Stimulated activated CD4-positive, alpha-beta T cell treated with anti-CD3 and anti-CD28 coated beads, Interleukin-1b, Interleukin-23, amount 100 ng/mL, for 24 hours (primary cell): Measurements from ENCODE around the gene DMRTC1B.
"Not testable (repeated sequence)": the region's sequence is repeated elsewhere in the genome, so short reads cannot be mapped to it uniquely, and the experiment has no call there.

Experiments
- DNase-seq, 4 experiments: peaks; one replicate each; pipeline ENCODE4 v3.0.0-alpha.2; 2020; ENCODE audit warnings: low read depth in 4 of 4, low spot score in 1 of 4

Gene DMRTC1B

GRCh38 chrX:72776653-72777466 is at the start of gene DMRTC1B:
TSS of gene DMRTC1B (plus strand) at chrX:72776890. CDS start at chrX:72845136, 68,246 bp downstream.
- DNase-seq: not testable (repeated sequence)

DNA sequence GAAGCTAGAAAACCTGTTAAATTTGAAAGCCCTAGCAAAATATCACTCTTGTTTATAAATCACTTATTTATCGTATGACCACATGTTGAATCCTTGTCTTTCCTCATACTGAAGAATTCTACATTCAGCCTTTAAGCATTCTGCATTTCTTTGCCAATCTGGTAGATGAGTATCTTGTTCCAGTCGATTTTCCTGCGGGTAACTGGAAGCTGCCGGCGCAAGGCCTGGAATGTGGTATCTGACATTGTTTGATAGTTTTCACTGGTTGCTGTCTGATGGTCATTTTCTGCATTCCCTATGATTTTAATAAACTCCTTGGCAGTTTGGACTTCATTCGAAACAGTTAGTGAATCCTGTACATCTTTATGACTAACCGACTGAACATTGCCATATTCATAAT is 48.8 kb upstream of the DMRTC1B start:
- DNase-seq: no peak

- not testable (repeated sequence) for DNase-seq
Measured at GRCh38 chrX:72733636-72734035, 43.1 kb upstream of the DMRTC1B start.

- no peak for DNase-seq
Measured at GRCh38 chrX:72735561-72735960, 41.1 kb upstream of the DMRTC1B start.

DNA sequence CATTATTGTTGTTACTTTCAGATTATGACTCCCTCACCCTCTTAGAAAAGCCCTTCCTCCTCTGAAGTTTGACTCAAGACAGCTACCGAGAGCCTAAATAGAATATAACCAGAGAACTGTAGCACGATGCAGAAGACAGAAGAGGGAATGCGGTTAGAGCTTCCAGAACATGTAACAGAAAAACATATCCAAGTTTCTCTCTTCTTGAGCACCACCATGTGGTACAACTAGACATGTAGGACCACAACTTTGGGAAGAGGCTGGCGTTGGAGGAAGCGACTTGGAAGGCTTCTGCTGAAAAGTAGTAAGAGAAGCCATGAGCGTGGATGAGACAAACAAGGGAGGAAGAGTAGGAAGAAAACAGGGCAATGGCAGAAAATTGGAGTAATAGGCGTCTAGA is 31.1 kb upstream of the DMRTC1B start:
- DNase-seq: not testable (repeated sequence)

GRCh38 chrX:72748545-72748944 is 28.1 kb upstream of the DMRTC1B start:
- not testable (repeated sequence) for DNase-seq

DNA sequence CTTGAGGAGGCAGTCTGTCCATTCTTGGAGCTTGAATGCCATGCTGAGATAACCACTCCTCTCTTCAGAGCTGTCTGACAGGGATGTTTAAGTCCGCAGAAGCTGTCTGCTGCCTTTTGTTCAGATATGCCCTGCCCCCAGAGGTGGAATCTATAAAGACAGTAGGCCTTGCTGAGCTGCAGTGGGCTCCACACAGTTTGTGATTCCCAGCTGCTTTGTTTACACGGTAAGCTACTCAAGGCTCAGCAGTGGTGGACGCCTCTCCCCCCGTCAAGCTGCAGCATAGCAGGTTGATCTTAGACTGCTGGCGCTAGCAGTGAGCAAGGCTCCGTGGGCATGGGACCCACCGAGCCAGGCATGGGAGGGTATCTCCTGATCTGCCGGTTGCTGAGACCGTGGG is 16.2 kb upstream of the DMRTC1B start:
- not testable (repeated sequence) for DNase-seq

- DNase-seq: not testable (repeated sequence)
Measured at GRCh38 chrX:72777467-72777790, 739 bp downstream of the DMRTC1B start.

DNA sequence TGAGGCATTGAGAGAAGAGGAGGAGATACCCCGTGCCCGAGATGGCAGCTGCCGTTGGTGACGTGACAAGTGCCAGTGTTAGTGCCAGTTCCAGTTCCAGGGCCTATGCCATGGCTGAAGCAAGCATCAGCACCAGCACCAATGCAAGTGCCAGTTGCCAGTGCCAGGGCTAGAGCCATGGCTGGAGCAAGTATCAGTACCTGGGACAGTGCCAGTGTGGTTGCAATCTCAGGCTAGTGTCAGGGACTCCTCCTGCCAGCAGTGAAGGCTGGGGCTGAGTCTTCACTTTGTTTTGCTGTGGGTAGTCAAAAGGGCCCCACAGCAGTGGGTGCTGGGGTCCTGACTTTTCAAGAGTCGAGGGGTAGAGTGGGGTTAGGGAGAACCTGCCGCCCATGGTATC is 1.5 kb downstream of the DMRTC1B start:
- not testable (repeated sequence) for DNase-seq

- DNase-seq: not testable (repeated sequence)
Measured at GRCh38 chrX:72782560-72782959, 5.9 kb downstream of the DMRTC1B start, which contains the start of gene FAM236B. TSS of gene FAM236B (minus strand) at chrX:72782660. CDS start at chrX:72782560, 100 bp downstream.

GRCh38 chrX:72783365-72783936 is 6.8 kb downstream of the DMRTC1B start:
- DNase-seq: not testable (repeated sequence)

DNA sequence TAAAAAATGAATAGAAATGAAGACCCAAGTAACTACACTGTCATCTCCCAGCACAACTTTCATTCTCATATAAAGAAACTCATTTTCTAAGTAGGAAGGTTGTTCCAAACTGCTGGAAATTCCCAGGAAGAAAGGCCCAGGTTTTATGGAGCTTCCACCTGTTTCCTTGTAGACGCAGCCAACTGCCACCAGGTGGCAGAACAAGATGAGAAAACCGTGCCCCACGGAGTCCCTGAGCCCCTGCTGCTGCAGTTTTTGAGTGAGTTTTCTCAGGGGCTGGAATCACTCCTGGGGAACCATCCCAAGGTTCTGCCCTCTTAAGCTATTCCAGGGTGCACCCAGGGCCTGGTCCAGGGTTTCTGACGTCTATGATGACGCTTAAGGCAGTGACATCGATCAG is 7.3 kb downstream of the DMRTC1B start:
- not testable (repeated sequence) for DNase-seq

- DNase-seq: not testable (repeated sequence)
Measured at GRCh38 chrX:72788142-72788541, 11.5 kb downstream of the DMRTC1B start.

- DNase-seq: peak in 1 of 4 experiments; percentile 0
Measured at GRCh38 chrX:72790390-72790789, 13.7 kb downstream of the DMRTC1B start.

DNA sequence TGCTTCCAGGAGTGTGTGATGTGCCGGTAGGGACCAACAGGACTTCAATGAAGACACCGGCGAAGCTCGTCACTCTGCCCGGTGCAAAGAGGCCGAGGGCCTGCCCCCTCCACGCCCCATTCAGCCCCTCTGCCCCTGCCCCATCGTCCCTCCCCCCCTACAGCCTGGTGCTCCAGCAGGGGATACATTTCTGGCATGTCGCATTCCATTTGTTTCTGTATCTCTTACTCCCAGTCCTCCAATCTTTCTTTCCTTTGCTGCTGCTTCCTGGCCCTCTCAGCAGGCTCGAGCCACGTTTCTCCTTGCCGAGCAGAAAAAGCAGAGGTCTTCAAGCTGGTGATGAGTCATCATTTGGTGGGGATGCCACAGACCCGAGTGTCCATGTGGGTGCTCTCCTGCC is 31.4 kb downstream of the DMRTC1B start, which contains the start of gene FAM236D:
TSS of gene FAM236D (minus strand) at position 101 of the 400 bp plus-strand sequence. CDS start at position 1, 100 bp downstream.
- DNase-seq: not testable (repeated sequence)

- not testable (repeated sequence) for DNase-seq
Measured at GRCh38 chrX:72830701-72831100, 54.0 kb downstream of the DMRTC1B start.

- not testable (repeated sequence) for DNase-seq
Measured at GRCh38 chrX:72837532-72837931, 60.8 kb downstream of the DMRTC1B start.

DNA sequence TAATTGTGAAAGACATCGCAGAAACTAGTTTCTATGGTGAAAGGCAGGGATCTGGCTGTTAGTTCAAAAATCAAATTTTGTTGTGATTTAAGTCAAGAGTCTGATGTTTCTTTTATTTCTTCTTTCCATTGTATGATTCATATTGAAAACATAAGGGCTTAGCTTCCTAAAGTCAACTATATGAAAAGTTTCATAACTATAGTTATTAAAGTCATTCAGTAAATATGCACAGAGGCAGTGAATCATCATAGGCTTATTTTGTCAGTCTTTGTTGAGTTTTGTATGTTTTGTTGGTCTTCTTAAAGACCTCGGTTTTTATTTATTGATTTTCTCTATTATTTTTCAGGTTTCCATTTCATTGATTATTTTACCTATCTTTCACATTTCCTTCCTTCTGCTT is 106.2 kb downstream of the DMRTC1B start:
- DNase-seq: not testable (repeated sequence)

DNA sequence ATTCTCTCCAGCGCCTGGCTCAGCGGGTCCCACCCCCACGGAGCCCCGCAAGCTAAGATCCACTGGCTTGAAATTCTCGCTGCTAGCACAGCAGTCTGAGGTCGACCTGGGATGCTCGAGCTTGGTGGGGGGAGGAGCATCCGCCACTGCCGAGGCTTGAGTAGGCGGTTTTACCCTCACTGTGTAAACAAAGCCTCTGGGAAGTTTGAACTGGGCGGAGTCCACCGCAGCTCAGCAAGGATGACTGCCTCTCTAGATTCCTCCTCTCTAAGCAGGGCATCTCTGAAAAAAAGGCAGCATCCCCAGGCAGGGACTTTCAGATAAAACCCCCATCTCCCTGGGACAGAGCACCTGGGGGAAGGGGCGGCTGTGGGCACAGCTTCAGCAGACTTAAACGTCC is 113.0 kb downstream of the DMRTC1B start:
- DNase-seq: not testable (repeated sequence)
